Osteoblast (primary cell): Measurements from ENCODE around the gene RYK. TPM values are rescaled to one million over a fixed set of nuclear protein-coding genes. Genes with fewer than 3 reads are reported as not detected.

Experiments
- DNase-seq: peaks from one replicate; pipeline ENCODE4 v3.0.0; 2011; ENCODE audit warnings: low spot score, mixed read lengths; ENCODE audit not compliant: insufficient read length; ENCODE audit errors: missing footprints
- H2AFZ ChIP-seq: 2 replicates; pipeline ENCODE4 v1.6.0; 2011; ENCODE audit warnings: mild to moderate bottlenecking, low read length
- H3K27ac ChIP-seq: 2 replicates; pipeline ENCODE4 v1.5.1; 2011; ENCODE audit warnings: mild to moderate bottlenecking, low read depth, low read length, moderate library complexity
- H3K27me3 ChIP-seq: 2 replicates; pipeline ENCODE4 v1.6.0; 2012; ENCODE audit warnings: mild to moderate bottlenecking, control low read depth, inconsistent platforms, low read length, moderate library complexity; ENCODE audit not compliant: insufficient read depth
- H3K36me3 ChIP-seq: 2 replicates; pipeline ENCODE4 v1.5.1; 2011; ENCODE audit warnings: mild to moderate bottlenecking, low read length, control low read depth, moderate library complexity; ENCODE audit not compliant: insufficient read depth
- H3K4me1 ChIP-seq: 2 replicates; pipeline ENCODE4 v1.5.1; 2011; ENCODE audit warnings: mild to moderate bottlenecking, low read length, control low read depth, moderate library complexity; ENCODE audit not compliant: insufficient read depth
- H3K4me2 ChIP-seq: 2 replicates; pipeline ENCODE4 v1.6.0; 2011; ENCODE audit warnings: mild to moderate bottlenecking, low read length; ENCODE audit not compliant: insufficient read depth
- H3K4me3 ChIP-seq: fragments of 200-600 bp; sonication (generic); 3 replicates; pipeline ENCODE4 v1.5.1; 2012; ENCODE audit warnings: mild to moderate bottlenecking, low read length, inconsistent platforms; ENCODE audit not compliant: insufficient read depth
- H3K79me2 ChIP-seq: 2 replicates; pipeline ENCODE4 v1.6.0; 2012; ENCODE audit warnings: mild to moderate bottlenecking, low read length, control low read depth, inconsistent platforms; ENCODE audit not compliant: insufficient read depth
- H3K9me3 ChIP-seq: 2 replicates; pipeline ENCODE4 v1.5.1; 2011; ENCODE audit warnings: low read depth, low read length, control low read depth
- H4K20me1 ChIP-seq: 2 replicates; pipeline ENCODE4 v1.6.0; 2012; ENCODE audit warnings: mild to moderate bottlenecking, low read length, control low read depth; ENCODE audit not compliant: insufficient read depth
- CTCF ChIP-seq: IDR thresholded peaks from 2 replicates; pipeline ENCODE4 v1.5.1; 2011; ENCODE audit warnings: mild to moderate bottlenecking, low read depth, low read length, moderate library complexity; ENCODE audit errors: extremely low read depth
- total RNA-seq: library from RNA; depleted of rRNA; stranded (reverse); fragments of >200 nt; gene quantifications from 2 replicates; pipeline ENCODE4 v1.2.3, GENCODE V29; 2012

RYK gene
- total RNA-seq, 1 donor: 117 TPM

- Histone ChIP-seq H2AFZ (no peak overlapping the region), H3K36me3 (peaks cover 20% of the 10 kb centered on the region), H3K9me3 (no peaks in the 10 kb centered on the region), H3K4me3 (no peak overlapping the region), H3K27me3 (no peaks in the 10 kb centered on the region), H3K79me2 (peaks cover 3% of the 10 kb centered on the region), H3K4me1 (peaks cover under 1% of the 10 kb centered on the region), H3K4me2 (no peak overlapping the region), H4K20me1 (no peaks in the 10 kb centered on the region), H3K27ac (no peak overlapping the region)
- no peak for TF ChIP-seq CTCF
- DNase-seq: no peak
Measured at GRCh38 chr3:134186391-134186790, 64.3 kb downstream of the RYK start.

GRCh38 chr3:134180761-134181160 is 69.9 kb downstream of the RYK start:
- H3K4me2 ChIP-seq: no peak overlapping the region
- peaks cover 3% of the 10 kb centered on the region for H4K20me1 ChIP-seq
- no peak overlapping the region for H2AFZ ChIP-seq
- no peaks in the 10 kb centered on the region for H3K9me3 ChIP-seq
- no peaks in the 10 kb centered on the region for H3K27me3 ChIP-seq
- no peak overlapping the region for H3K4me3 ChIP-seq
- no peaks in the 10 kb centered on the region for H3K79me2 ChIP-seq
- DNase-seq: no peak
- H3K27ac ChIP-seq: no peak overlapping the region
- H3K4me1 ChIP-seq: peaks cover 3% of the 10 kb centered on the region
- H3K36me3 ChIP-seq: peaks cover 20% of the 10 kb centered on the region
- no peak for TF ChIP-seq CTCF

GRCh38 chr3:134179508-134179907 is 71.2 kb downstream of the RYK start:
- no peak for DNase-seq
- peaks cover 3% of the 10 kb centered on the region for H4K20me1 ChIP-seq
- H3K27me3 ChIP-seq: no peaks in the 10 kb centered on the region
- no peak overlapping the region for H3K4me3 ChIP-seq
- H3K4me1 ChIP-seq: peaks cover 3% of the 10 kb centered on the region
- no peaks in the 10 kb centered on the region for H3K9me3 ChIP-seq
- no peaks in the 10 kb centered on the region for H3K79me2 ChIP-seq
- no peak for TF ChIP-seq CTCF
- H3K27ac ChIP-seq: no peak overlapping the region
- peaks cover 26% of the 10 kb centered on the region for H3K36me3 ChIP-seq
- H3K4me2 ChIP-seq: no peak overlapping the region
- no peak overlapping the region for H2AFZ ChIP-seq

- Histone ChIP-seq H3K36me3 (peaks cover 39% of the 10 kb centered on the region), H3K4me3 (no peak overlapping the region), H3K27ac (no peak overlapping the region), H3K27me3 (no peaks in the 10 kb centered on the region), H4K20me1 (no peaks in the 10 kb centered on the region), H3K4me2 (no peak overlapping the region), H3K79me2 (peaks cover 3% of the 10 kb centered on the region), H2AFZ (no peak overlapping the region), H3K4me1 (no peaks in the 10 kb centered on the region), H3K9me3 (no peaks in the 10 kb centered on the region)
- TF ChIP-seq CTCF: no peak
- DNase-seq: no peak
Measured at GRCh38 chr3:134163096-134163495, 87.6 kb downstream of the RYK start.
